ENCODE data around the gene KRTAP17-1.
"Not testable (repeated sequence)": the region's sequence is repeated elsewhere in the genome, so short reads cannot be mapped to it uniquely, and the experiment has no call there.

The KRTAP17-1 gene

DNA sequence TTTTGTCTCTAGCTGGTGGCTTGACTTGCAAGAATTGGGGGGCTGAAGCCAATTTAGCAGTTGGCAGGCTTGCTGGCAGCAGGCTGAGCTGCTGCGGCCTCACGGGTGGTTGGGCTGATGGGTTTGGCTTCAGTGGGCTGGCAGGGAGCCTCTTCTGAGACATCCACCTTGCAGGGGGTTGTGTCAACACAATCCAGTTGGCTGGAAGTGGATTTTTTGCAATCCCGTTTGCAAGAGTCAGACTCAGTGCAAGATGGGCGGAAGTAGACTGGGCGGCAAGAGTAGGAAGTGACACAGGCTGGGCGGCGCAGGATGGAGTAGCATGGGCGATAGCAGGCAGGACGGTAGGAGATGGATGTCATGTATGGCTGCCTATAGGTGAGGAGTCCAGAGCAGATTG lies 7.9 kb downstream of the KRTAP17-1 start:
- no peak for DNase-seq (ENCODE audit: low read depth in 1 of 2, low spot score in 1 of 2)

GRCh38 chr17:41304091-41304490 lies 11.4 kb downstream of the KRTAP17-1 start:
- no peak for DNase-seq (ENCODE audit: low read depth in 1 of 2, low spot score in 1 of 2)

DNA sequence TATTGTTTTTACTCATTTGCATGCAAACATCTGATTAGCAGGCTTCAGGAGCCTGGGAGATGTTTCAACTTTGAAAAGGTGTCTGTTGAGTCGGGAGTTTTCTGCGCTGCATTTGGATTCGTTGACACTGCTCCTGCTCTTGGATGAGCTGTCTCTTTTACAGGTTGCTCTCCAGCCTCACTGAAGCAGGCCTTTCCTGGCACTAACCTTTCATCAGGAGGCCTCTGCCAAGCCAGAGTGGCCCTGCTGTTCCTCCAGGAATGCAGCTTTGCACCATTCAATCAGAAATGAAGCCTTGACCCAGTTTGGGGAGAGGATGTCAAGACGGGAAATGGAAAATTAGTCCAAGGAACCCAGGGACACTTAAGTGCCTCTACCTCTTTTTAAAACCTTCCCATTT lies 12.5 kb downstream of the KRTAP17-1 start:
- no peak for DNase-seq (ENCODE audit: low read depth in 1 of 2, low spot score in 1 of 2)

GRCh38 chr17:41301916-41302901 lies 13.3 kb downstream of the KRTAP17-1 start, which contains the start of gene KRTAP29-1:
Gene KRTAP29-1, minus strand, starts transcription at chr17:41302851. Its CDS starts 0 bp downstream, at chr17:41302851.
- no peak for DNase-seq (ENCODE audit: low read depth in 1 of 2, low spot score in 1 of 2)

DNA sequence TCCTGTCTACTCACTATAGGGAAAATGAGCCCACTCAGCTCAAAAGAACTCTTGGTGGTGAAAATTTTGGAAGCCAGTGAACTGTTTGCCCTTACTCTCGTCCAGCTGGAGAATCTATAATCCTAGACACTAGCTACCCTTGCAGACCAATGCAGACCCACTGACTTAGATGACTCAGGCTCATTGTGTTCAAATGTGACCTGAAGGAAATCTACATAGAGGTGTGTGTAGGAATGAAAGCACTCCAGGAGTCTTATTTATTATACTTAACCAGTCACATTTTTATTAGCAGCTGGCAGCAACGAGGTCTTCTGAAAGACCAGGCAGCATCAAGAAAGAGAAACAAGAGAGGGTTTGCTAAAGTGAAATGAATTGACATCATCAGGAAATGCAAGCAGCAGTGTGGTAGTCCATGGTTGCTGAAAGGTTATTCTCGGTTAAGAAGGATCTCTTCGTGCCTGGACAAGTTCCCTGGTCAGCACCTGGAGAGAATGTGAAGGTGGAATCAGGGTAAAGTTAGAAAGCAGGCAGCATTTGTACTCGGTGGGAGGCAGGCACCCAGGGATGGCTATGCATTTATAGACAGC lies 14.2 kb downstream of the KRTAP17-1 start:
- no peak for DNase-seq (ENCODE audit: low read depth in 1 of 2, low spot score in 1 of 2)

- no peak for DNase-seq (ENCODE audit: low read depth in 1 of 2, low spot score in 1 of 2)
Observed at GRCh38 chr17:41298458-41299135, 16.9 kb downstream of the KRTAP17-1 start.

- DNase-seq (ENCODE audit: low read depth in 1 of 2, low spot score in 1 of 2): no peak
Observed at GRCh38 chr17:41296846-41297245, 18.7 kb downstream of the KRTAP17-1 start.

DNA sequence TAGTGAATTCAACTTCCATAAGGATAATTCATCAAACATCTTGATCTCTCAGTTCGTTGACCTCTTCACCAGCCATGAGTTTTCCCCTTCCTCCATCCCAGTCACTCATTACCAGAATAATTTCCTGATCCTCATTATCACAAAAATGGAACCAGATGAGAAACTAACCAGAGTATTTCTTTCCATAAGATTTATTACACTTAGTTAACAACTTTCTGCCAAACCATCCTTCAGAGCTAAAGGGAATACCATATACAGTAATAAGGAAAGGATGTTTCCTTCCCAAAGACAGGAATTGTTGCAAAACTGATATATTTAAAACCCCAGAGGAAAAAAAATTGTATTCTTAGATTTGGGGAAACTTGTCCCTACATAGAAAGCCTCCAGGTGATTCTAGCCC lies 21.5 kb downstream of the KRTAP17-1 start:
- DNase-seq (ENCODE audit: low read depth in 1 of 2, low spot score in 1 of 2): no peak

GRCh38 chr17:41287050-41287449 lies 28.5 kb downstream of the KRTAP17-1 start:
- DNase-seq (ENCODE audit: low read depth in 1 of 2, low spot score in 1 of 2): no peak

DNA sequence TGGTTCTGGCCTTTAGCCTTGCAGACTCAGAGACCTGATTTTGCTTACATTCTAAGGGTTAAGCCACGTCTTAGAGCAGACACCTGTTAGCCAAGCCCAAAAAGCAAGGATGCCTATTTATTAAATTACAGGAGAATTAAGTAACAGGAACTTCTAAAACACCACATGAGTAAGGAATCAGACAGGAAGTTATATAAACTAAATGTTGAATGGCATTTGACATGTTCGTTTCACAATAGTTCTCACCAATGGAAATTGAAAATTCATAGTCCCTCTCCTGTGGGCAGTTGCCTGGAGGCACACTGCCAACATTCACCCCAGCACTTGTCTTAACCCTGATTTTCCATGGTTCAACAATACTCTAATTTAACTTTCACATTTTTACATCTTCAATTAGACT lies 31.0 kb downstream of the KRTAP17-1 start:
- no peak for DNase-seq (ENCODE audit: low read depth in 1 of 2, low spot score in 1 of 2)

GRCh38 chr17:41284043-41284442 lies 31.5 kb downstream of the KRTAP17-1 start:
- DNase-seq (ENCODE audit: low read depth in 1 of 2, low spot score in 1 of 2): no peak

GRCh38 chr17:41278176-41278955 lies 37.1 kb downstream of the KRTAP17-1 start:
- no peak for DNase-seq (ENCODE audit: low read depth in 1 of 2, low spot score in 1 of 2)

- DNase-seq (ENCODE audit: low read depth in 1 of 2, low spot score in 1 of 2): not testable (repeated sequence)
Observed at GRCh38 chr17:41275648-41276190, 39.8 kb downstream of the KRTAP17-1 start, which contains the start of gene KRTAP9-7. Gene KRTAP9-7, plus strand, starts transcription at chr17:41275698. Its CDS starts 0 bp downstream, at chr17:41275698.

DNA sequence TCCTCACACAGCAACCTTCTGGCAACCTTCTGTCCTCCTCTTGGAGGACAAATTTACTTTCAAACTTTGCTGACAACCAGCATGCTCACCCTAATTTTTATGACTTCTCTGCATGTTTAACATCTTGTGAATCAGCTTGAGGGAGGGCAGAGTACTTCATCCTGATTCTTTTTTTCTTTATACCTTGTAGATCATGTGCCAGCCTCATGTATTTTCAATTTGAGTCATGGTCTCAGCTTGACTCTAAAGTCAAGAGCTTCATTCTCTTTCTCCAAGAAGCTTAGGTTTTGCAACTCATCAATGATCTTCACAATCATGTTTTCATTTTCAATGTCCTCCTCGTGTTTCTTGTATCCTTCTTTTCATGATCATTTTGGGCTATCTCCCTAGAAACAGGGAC lies 43.7 kb downstream of the KRTAP17-1 start:
- no peak for DNase-seq (ENCODE audit: low read depth in 1 of 2, low spot score in 1 of 2)

DNA sequence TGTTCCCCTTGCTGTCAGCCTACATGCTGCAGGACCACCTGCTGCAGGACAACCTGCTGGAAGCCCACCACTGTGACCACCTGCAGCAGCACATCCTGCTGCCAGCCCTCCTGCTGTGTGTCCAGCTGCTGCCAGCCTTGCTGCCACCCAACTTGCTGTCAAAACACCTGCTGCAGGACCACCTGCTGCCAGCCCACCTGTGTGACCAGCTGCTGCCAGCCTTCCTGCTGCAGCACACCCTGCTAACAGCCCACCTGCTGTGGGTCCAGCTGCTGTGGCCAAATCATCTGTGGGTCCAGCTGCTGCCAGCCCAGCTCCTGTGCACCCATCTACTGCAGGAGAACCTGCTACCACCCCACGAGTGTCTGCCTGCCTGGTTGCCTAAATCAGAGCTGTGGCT lies 44.2 kb downstream of the KRTAP17-1 start:
- DNase-seq (ENCODE audit: low read depth in 1 of 2, low spot score in 1 of 2): not testable (repeated sequence)

DNA sequence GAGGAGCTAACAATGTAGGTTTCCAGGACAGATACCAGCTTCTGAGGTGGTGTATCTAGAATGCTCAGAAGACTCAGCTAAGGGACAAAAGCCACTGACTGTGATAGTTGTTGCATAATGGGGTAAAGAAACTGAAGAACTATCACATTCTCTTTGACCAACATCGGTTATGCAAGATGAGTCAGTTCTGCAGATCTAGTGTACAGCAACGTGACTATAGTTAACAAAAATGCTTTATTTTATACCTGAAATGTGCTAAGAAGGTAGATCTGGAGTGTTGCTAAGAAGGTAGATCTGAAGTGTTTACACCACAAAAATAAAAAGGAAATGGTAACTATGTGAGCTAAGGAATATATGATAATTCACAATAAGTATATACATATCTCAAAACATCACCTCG lies 47.8 kb downstream of the KRTAP17-1 start:
- DNase-seq (ENCODE audit: low read depth in 1 of 2, low spot score in 1 of 2): no peak

DNA sequence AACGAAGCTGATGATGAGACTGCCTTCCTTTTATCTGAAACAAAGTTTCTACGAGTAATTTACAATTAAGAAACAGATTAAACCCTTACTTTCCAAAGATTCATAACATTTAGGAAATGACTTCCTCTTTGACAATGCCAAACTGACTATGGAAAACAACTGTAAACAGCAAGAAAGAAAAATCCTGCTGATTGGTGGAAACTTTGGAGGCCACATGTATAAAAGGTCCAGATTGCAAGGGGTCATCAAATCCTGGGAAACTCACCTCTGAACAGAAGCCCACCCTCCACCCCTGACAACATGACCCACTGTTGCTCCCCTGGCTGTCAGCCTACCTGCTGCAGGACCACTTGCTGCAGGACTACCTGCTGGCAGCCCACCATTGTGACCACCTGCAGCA lies 50.4 kb downstream of the KRTAP17-1 start, which contains the start of gene KRTAP9-6:
Gene KRTAP9-6 (plus strand): TSS at position 301 of the 400 bp plus-strand sequence. CDS start 0 bp downstream, at position 301.
- no peak for DNase-seq (ENCODE audit: low read depth in 1 of 2, low spot score in 1 of 2)

Measured in activated T-helper 1 cell treated with anti-CD3 and anti-CD28 coated beads, Interleukin-2, amount 50 U/mL, for 16 hours (primary cell).